ENCODE measurements around the gene ZNF343. TPM values are rescaled to one million over a fixed set of nuclear protein-coding genes. Genes with fewer than 3 reads are reported as not detected.
A peak's percentile ranks its signal among the peaks of the same experiment; 100 is the strongest.

ZNF343 gene
- total RNA-seq, 1 experiment from 2014 or later: 3.4 TPM

GRCh38 chr20:2557873-2558580 is 49.3 kb upstream of the ZNF343 start:
- Histone ChIP-seq H3K4me2 (ENCODE audit: insufficient read depth, insufficient read length, low read length) (peak overlapping the region; percentile 39), H4K5ac (ENCODE audit: insufficient read length, low read depth, low read length) (no peak overlapping the region), H2AK5ac (ENCODE audit: insufficient read length, low read length) (no peak overlapping the region), H3K27ac (ENCODE audit: insufficient read length, low read depth, low read length) (no peak overlapping the region), H3K14ac (ENCODE audit: insufficient read depth, low read length) (no peak overlapping the region; the same call in 1 of the 2 replicates), H2BK12ac (ENCODE audit: insufficient read length, low read depth, low read length) (no peak overlapping the region), H3K79me2 (ENCODE audit: insufficient read depth, low read length) (no peaks in the 10 kb centered on the region), H3K23me2 (ENCODE audit: insufficient read length, low read depth, low read length, poor library complexity, severe bottlenecking) (peaks cover 8% of the 10 kb centered on the region), H3K23ac (ENCODE audit: insufficient read length, low read depth, low read length) (no peak overlapping the region), H2BK5ac (ENCODE audit: insufficient read length, low read length) (no peak overlapping the region), H3K4ac (ENCODE audit: low read depth, low read length) (no peak overlapping the region), H3K27me3 (ENCODE audit: insufficient read depth, low read length) (peaks cover 25% of the 10 kb centered on the region), H4K91ac (ENCODE audit: insufficient read length, low read depth, low read length) (no peak overlapping the region), H2BK120ac (ENCODE audit: low read depth, low read length, poor library complexity, severe bottlenecking) (no peak overlapping the region), H2BK20ac (ENCODE audit: low read depth, low read length, poor library complexity, severe bottlenecking) (no peak overlapping the region), H3T11ph (ENCODE audit: low read length) (no peak overlapping the region), H4K20me1 (ENCODE audit: control insufficient read depth, insufficient read depth, insufficient read length) (no peaks in the 10 kb centered on the region), H3K56ac (ENCODE audit: insufficient read length, low read depth, low read length) (no peak overlapping the region), H2AFZ (ENCODE audit: low read length) (no peak overlapping the region), H4K8ac (replicated peaks; ENCODE audit: insufficient read length, low read depth, low read length) (no peak overlapping the region), H2BK15ac (ENCODE audit: low read depth, low read length) (no peak overlapping the region; the same call in 1 of the 2 replicates), H3K9me3 (ENCODE audit: control insufficient read depth, low read depth, low read length) (no peaks in the 10 kb centered on the region), H3K9ac (ENCODE audit: extremely low read depth, insufficient read length, low read length) (no peak overlapping the region), H3K18ac (ENCODE audit: insufficient read length, low read depth, low read length) (no peak overlapping the region), H3K4me1 (ENCODE audit: insufficient read depth, low read length) (no peaks in the 10 kb centered on the region), H3K79me1 (ENCODE audit: insufficient read depth, low read depth, low read length, poor library complexity, severe bottlenecking) (no peaks in the 10 kb centered on the region)
- no peaks in the 10 kb centered on the region; a peak in 1 of 7 replicates for H3K36me3 Mint-ChIP-seq (ENCODE audit: insufficient read depth in 1 of 3, low read depth in 3 of 3)
- peaks cover 4 to 5% of the 10 kb centered on the region in 2 experiments; a peak in 1 of 4 replicates for H3K4me1 Mint-ChIP-seq
- no CpG with 5 or more reads among the region's 22 CpGs for WGBS (ENCODE audit: extremely low coverage, insufficient read length, low lambda C conversion rate)
- H3K9me3 Mint-ChIP-seq: no peaks in the 10 kb centered on the region
- no peak overlapping the region for H3K27ac Mint-ChIP-seq
- peaks cover 90% of the 10 kb centered on the region for H3K27me3 Mint-ChIP-seq (ENCODE audit: low read depth)
- DNase-seq: no peak
- no peak for TF ChIP-seq CTCF (conservative IDR thresholded peaks at IDR 0.05)
- H3K4me3 Mint-ChIP-seq: peak overlapping the region; percentile 53 to 80
